Stomach (tissue), 4 donors: Measurements from ENCODE around the gene DRAXIN.
A peak's percentile ranks its signal among the peaks of the same experiment; 100 is the strongest.

Source experiments
- CTCF ChIP-seq, 7 experiments: fragments of 450-650 bp in 4 of 7; fragments of 200-600 bp in 3 of 7; sonication (generic) in 3 of 7; IDR thresholded peaks; one replicate each; pipeline ENCODE4 v1.5.1; 2016 to 2019; ENCODE audit warnings: antibody characterized with exemption in 7 of 7, control low read depth in 2 of 7, mild to moderate bottlenecking in 1 of 7
- EP300 ChIP-seq: sonication (generic); formaldehyde crosslinking; IDR thresholded peaks from one replicate; pipeline ENCODE4 v1.6.1; 2017; ENCODE audit warnings: antibody characterized with exemption
- POLR2A ChIP-seq, 4 donors: fragments of 450-650 bp; IDR thresholded peaks; one replicate each; pipeline ENCODE4 v1.6.1; 2016; ENCODE audit warnings: antibody characterized with exemption in 4 of 4, control low read depth in 2 of 4, mild to moderate bottlenecking in 1 of 4, moderate library complexity in 1 of 4
- POLR2AphosphoS5 ChIP-seq, 3 donors: sonication (generic); formaldehyde crosslinking; IDR thresholded peaks; one replicate each; pipeline ENCODE4 v1.6.1; 2016; ENCODE audit warnings: antibody characterized with exemption in 3 of 3

- TF ChIP-seq CTCF (IDR thresholded peaks at IDR 0.05) (peak in 5 of 7 experiments; percentile 61 to 91 (median 82)), POLR2A (IDR thresholded peaks at IDR 0.05) (no peak), EP300 (no peak), POLR2AphosphoS5 (IDR thresholded peaks at IDR 0.05) (peak; percentile 7 to 65 (median 41))
Measured at GRCh38 chr1:11650331-11650991, 41.0 kb upstream of the DRAXIN start.
